Adrenal gland (tissue), 12 donors: Measurements from ENCODE around the gene ACSL4. TPM values are rescaled to one million over a fixed set of nuclear protein-coding genes. Genes with fewer than 3 reads are reported as not detected.
"Not testable (repeated sequence)": the region's sequence is repeated elsewhere in the genome, so short reads cannot be mapped to it uniquely, and the experiment has no call there.

Source experiments
- DNase-seq, 7 donors: peaks; one replicate each; pipeline ENCODE4 v3.0.0-alpha.2; 2019 to 2020
- H3K27ac ChIP-seq, 5 donors: fragments of 200-600 bp; sonication (generic) in 4 of 5; 1 replicate in 3 of 5; 2 replicates in 2 of 5; pipeline versions ENCODE4 v1.5.1 to v1.8.0; 2016 to 2020; ENCODE audit warnings: mild to moderate bottlenecking in 1 of 5
- H3K27me3 ChIP-seq: fragments of 200-600 bp; 2 replicates; pipeline ENCODE4 v1.8.0; 2021
- H3K36me3 ChIP-seq, 2 donors: fragments of 200-600 bp; replicated peaks in 1 of 2; 1 replicate in 1 of 2; 2 replicates in 1 of 2; pipeline versions ENCODE4 v1.5.1 to v1.8.0; 2018 to 2022
- H3K4me1 ChIP-seq, 2 donors: fragments of 200-600 bp; replicated peaks in 1 of 2; 1 replicate in 1 of 2; 2 replicates in 1 of 2; pipeline versions ENCODE4 v1.5.1 to v1.8.0; 2018 to 2021
- H3K4me3 ChIP-seq, 4 donors: fragments of 200-600 bp; sonication (generic) in 3 of 4; one replicate each; pipeline ENCODE4 v1.5.1; 2016 to 2018
- H3K9me3 ChIP-seq, 3 donors: fragments of 200-600 bp; sonication (generic) in 1 of 3; replicated peaks in 1 of 3; 1 replicate in 2 of 3; 2 replicates in 1 of 3; pipeline versions ENCODE4 v1.5.1 to v1.8.0; 2016 to 2021
- POLR2A ChIP-seq, 2 donors: fragments of 450-650 bp; IDR thresholded peaks; one replicate each; pipeline ENCODE4 v1.6.1; 2017; ENCODE audit warnings: antibody characterized with exemption in 2 of 2, mild to moderate bottlenecking in 2 of 2, moderate library complexity in 1 of 2
- WGBS, 4 donors: extraction: QIAGEN DNeasy Blood & Tissue Kit in 2 of 4; methylation state at CpG; one replicate each; pipeline versions ENCODE4 v1.1.5 to v1.1.7; 2013 to 2017; 5-methylcytosine and 5-hydroxymethylcytosine counted together
- intact Hi-C, 2 donors: fragments of 100-400 bp; cut with DNase I; formaldehyde crosslinking; loops; one replicate each; pipeline versions ENCODE4 v1.14.1 to v1.15.0; 2022 to 2023
- polyA plus RNA-seq, 3 donors: library from polyadenylated mRNA; stranded (reverse); fragments of 200-250 nt in 2 of 3; fragments of 350-450 nt in 1 of 3; fragmentation: Illumina TruSeq in 1 of 3; extraction: RNeasy Lipid Tissue Mini Kit (QIAGEN cat#74804) in 1 of 3; gene quantifications; one replicate each; pipeline ENCODE4 v1.2.3, GENCODE V29; 2013 to 2014
- total RNA-seq, 9 donors: library from RNA; depleted of rRNA in 4 of 9; stranded (reverse); fragments of >200 nt in 4 of 9; fragments of 120-200 nt in 1 of 9; fragmentation: NEBNext Ultra II Directional in 1 of 9; extraction: Animal tissue kit (Norgen Biotek cat#: 25700) in 1 of 9; gene quantifications; one replicate each; pipeline versions ENCODE4 v1.1.0 to v1.2.4, GENCODE V29; 2013 to 2023
- TF ChIP-seq, protein P1 (sequence below), 6 experiments: fragments of 450-650 bp in 4 of 6; fragments of 200-600 bp in 2 of 6; sonication (generic) in 1 of 6; IDR thresholded peaks; 1 replicate in 5 of 6; 2 replicates in 1 of 6; pipeline versions ENCODE4 v1.5.1 to v1.8.0; 2016 to 2021; ENCODE audit warnings: antibody characterized with exemption in 6 of 6, mild to moderate bottlenecking in 2 of 6, moderate library complexity in 1 of 6
- donor health status: healthy with polysubstance abuse.
- donor health status: Bipolar disorder and iron deficiency.
- donor health status: DM: yes; HTN: yes; CAD: no.
- donor health status: DM: no; HTN: no; CAD: no.
- donor health status: DM: no; HTN: no; CAD: no.
- donor health status: DM: yes; HTN: yes; CAD: no.

ACSL4 gene
- total and polyA plus RNA-seq, 12 donors, result 16.9 to 192 (median 114) TPM

- H3K36me3 ChIP-seq, result no peaks in the 10 kb centered on the region
- H3K27ac ChIP-seq, result no peak overlapping the region
- H3K4me3 ChIP-seq, result no peak overlapping the region
- DNase-seq, result no peak
- no peaks in the 10 kb centered on the region for H3K9me3 ChIP-seq
- WGBS, 4 donors, result 48 to 84% (median 66%) methylated on average over 4 of the region's 4 CpGs
- no peaks in the 10 kb centered on the region for H3K27me3 ChIP-seq
- H3K4me1 ChIP-seq, result no peaks in the 10 kb centered on the region
- TF ChIP-seq, protein P1, sequence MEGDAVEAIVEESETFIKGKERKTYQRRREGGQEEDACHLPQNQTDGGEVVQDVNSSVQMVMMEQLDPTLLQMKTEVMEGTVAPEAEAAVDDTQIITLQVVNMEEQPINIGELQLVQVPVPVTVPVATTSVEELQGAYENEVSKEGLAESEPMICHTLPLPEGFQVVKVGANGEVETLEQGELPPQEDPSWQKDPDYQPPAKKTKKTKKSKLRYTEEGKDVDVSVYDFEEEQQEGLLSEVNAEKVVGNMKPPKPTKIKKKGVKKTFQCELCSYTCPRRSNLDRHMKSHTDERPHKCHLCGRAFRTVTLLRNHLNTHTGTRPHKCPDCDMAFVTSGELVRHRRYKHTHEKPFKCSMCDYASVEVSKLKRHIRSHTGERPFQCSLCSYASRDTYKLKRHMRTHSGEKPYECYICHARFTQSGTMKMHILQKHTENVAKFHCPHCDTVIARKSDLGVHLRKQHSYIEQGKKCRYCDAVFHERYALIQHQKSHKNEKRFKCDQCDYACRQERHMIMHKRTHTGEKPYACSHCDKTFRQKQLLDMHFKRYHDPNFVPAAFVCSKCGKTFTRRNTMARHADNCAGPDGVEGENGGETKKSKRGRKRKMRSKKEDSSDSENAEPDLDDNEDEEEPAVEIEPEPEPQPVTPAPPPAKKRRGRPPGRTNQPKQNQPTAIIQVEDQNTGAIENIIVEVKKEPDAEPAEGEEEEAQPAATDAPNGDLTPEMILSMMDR (IDR thresholded peaks at IDR 0.05), result no peak
- TF ChIP-seq POLR2A (IDR thresholded peaks at IDR 0.05), result no peak
- intact Hi-C loops, result no loop called here
Measured at GRCh38 chrX:109742722-109743121, 9.7 kb upstream of the ACSL4 start.

GRCh38 chrX:109740896-109741295 is 7.8 kb upstream of the ACSL4 start:
- H3K9me3 ChIP-seq, DNase-seq, H3K36me3 ChIP-seq, H3K4me3 ChIP-seq, H3K27me3 ChIP-seq, intact Hi-C loops, H3K4me1 ChIP-seq, H3K27ac ChIP-seq: not testable (repeated sequence)
- WGBS, 4 donors, result 52 to 83% (median 74%) methylated on average over 11 of the region's 11 CpGs

- TF ChIP-seq, protein P1 (IDR thresholded peaks at IDR 0.05), result no peak
- no peak for TF ChIP-seq POLR2A (IDR thresholded peaks at IDR 0.05)
- H3K27me3 ChIP-seq, result no peaks in the 10 kb centered on the region
- intact Hi-C loops, result no loop called here
- H3K36me3 ChIP-seq, result no peaks in the 10 kb centered on the region
- H3K4me1 ChIP-seq, result no peaks in the 10 kb centered on the region
- H3K9me3 ChIP-seq, result no peaks in the 10 kb centered on the region
- H3K4me3 ChIP-seq, result no peak overlapping the region
- H3K27ac ChIP-seq, result peak overlapping the region in 1 of 5 donors; percentile 26
- DNase-seq, result no peak
Measured at GRCh38 chrX:109740433-109740809, 7.4 kb upstream of the ACSL4 start.

DNA sequence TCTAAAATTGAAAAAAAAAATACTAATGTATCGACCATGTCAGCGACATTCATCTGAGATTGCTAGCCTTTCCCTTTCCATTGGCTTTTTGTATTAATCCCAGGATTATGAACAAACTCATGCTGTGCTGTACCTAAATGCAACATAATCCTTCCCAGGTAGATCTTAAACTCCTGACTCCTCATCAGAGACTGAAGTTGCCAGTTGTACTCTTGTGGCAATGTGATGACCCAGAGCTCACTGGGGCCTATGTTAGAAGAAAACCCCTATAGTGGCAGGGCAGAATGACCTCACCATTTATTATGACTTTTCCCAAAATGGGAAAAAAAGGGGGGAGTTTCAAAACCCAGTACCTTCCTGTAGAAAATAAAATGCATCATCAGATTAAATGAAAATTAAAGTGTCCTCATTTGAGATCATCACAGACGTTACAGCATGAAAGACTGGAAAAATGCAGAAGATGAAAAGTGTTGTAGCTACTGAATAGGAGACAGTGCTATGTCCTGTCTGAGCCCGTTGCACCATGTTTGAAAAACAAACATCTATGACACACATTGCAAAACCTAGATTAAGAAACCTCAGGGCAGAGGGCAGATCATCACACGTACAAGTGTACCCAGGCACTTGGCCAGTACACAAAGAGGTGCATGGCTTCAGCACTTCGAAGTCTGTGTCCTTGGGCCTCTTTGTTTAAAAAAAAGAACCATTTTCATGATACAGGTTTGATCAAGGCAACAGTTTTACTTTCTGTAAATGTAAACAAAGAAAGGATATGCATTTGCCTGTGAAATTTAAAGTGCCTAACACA is 6.8 kb upstream of the ACSL4 start:
- Histone ChIP-seq H3K9me3 (no peaks in the 10 kb centered on the region), H3K4me3 (no peak overlapping the region), H3K27ac (peak overlapping the region in 2 of 5 donors; percentile 11 to 26), H3K36me3 (no peaks in the 10 kb centered on the region), H3K27me3 (no peaks in the 10 kb centered on the region), H3K4me1 (no peaks in the 10 kb centered on the region)
- 49 to 51% (median 50%) methylated on average over 6 of the region's 6 CpGs for WGBS, 4 donors
- intact Hi-C loops, result no loop called here
- peak in 6 of 7 donors; percentile 33 to 79 (median 59) for DNase-seq
- TF ChIP-seq, protein P1 (IDR thresholded peaks at IDR 0.05), result no peak
- TF ChIP-seq POLR2A (IDR thresholded peaks at IDR 0.05), result no peak

DNA sequence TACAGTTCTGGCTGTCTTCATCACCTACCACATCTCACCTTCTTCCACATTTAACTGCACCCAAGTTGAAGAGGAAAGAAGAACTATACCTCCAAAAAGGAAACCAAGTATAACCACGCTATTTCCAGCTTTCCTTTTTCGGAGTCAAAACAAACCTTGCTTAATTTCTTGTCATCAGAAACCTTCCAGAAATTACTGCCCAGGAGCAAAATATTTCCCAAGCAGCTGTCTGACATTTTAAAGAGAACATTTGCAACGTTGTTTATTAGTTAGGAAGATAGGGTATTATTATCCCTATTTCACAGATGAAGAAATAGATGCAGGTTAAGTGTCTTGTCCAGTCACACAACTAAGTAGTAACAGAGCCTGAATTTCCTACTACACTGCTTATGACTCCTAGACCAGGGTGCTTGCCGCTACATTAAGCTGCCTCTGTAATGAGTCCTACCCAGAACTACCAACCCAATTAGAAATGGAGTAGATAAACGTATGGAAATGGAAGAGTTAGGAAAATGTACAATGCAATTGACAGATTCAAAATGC is 2.2 kb upstream of the ACSL4 start:
- H3K4me1 ChIP-seq, result no peaks in the 10 kb centered on the region
- intact Hi-C loops, result no loop called here
- no peak overlapping the region for H3K27ac ChIP-seq
- 61 to 80% (median 74%) methylated on average over 5 of the region's 5 CpGs for WGBS, 4 donors
- no peaks in the 10 kb centered on the region for H3K27me3 ChIP-seq
- no peak overlapping the region for H3K4me3 ChIP-seq
- no peaks in the 10 kb centered on the region for H3K9me3 ChIP-seq
- no peaks in the 10 kb centered on the region for H3K36me3 ChIP-seq
- no peak for DNase-seq
- no peak for TF ChIP-seq POLR2A (IDR thresholded peaks at IDR 0.05)
- TF ChIP-seq, protein P1 (IDR thresholded peaks at IDR 0.05), result no peak
